K562 (cell line): ENCODE data around the gene RCHY1. TPM values are rescaled to one million over a fixed set of nuclear protein-coding genes. Genes with fewer than 3 reads are reported as not detected.
"Not testable (repeated sequence)": the region's sequence is repeated elsewhere in the genome, so short reads cannot be mapped to it uniquely, and the experiment has no call there.

Experiments used
- ATAC-seq: fragments of 200-7000 bp; cut with Tn5 transposase; 3 replicates; pipeline ENCODE4 v1.9.1; 2020; ENCODE audit warnings: moderate library complexity
- BruUV-seq: library from RNA; stranded (reverse); fragments of 400-500 nt; replicated peaks from 2 replicates; lab custom pipeline; 2021; lab: Mats Ljungman, UMichigan
- CTCF ChIA-PET: fragments of 300-600 bp; formaldehyde crosslinking; extraction: SDS; loops from one replicate; lab custom pipeline; 2021; ENCODE audit warnings: low intra/inter-chr PET ratio; lab: Yijun Ruan, JAX
- POLR2A ChIA-PET: fragments of 300-600, 350-650 bp; sonication (Branson Sonifier 250); formaldehyde crosslinking; extraction: SDS; loops from one replicate; lab custom pipeline; 2021; ENCODE audit warnings: antibody characterized with exemption, inconsistent platforms; lab: Yijun Ruan, JAX
- DNase-seq, 4 experiments: peaks; one replicate each; pipeline versions ENCODE4 v3.0.0 to v3.0.0-alpha.2; 2011 to 2018; ENCODE audit warnings: low spot score in 3 of 4, mixed read lengths in 3 of 4; ENCODE audit errors: extremely low read depth in 1 of 4
- FAIRE-seq: peaks from 2 replicates; lab custom pipeline; 2011; peaks lifted over from hg19 to GRCh38; lab: Jason Lieb, UNC
- H2AFZ ChIP-seq: 2 replicates; pipeline ENCODE4 v1.6.0; 2011; ENCODE audit warnings: low read depth, low read length, control low read depth, inconsistent platforms
- H3K27ac ChIP-seq: fragments of 200-600 bp; 3 replicates; pipeline ENCODE4 v1.8.0; 2011; ENCODE audit warnings: low read depth, mild to moderate bottlenecking, control low read depth, inconsistent platforms, low read length, moderate library complexity, mixed read lengths; ENCODE audit errors: extremely low read depth
- H3K27me3 ChIP-seq, 2 experiments: fragments of 300-600 bp in 1 of 2; 2 replicates in 1 of 2; 3 replicates in 1 of 2; pipeline versions ENCODE4 v1.6.0 to v1.8.0; 2011; ENCODE audit warnings: inconsistent platforms in 2 of 2, low read length in 2 of 2, mild to moderate bottlenecking in 1 of 2, mixed read lengths in 1 of 2, moderate library complexity in 1 of 2; ENCODE audit not compliant: control insufficient read depth in 2 of 2, insufficient read depth in 2 of 2
- H3K36me3 ChIP-seq: fragments of 300-600 bp; 3 replicates; pipeline ENCODE4 v1.8.0; 2011; ENCODE audit warnings: mild to moderate bottlenecking, low read length, inconsistent platforms; ENCODE audit not compliant: control insufficient read depth, insufficient read depth
- H3K4me1 ChIP-seq, 2 experiments: fragments of 200-600 bp in 1 of 2; replicated peaks in 1 of 2; 2 replicates in 1 of 2; 3 replicates in 1 of 2; pipeline versions ENCODE4 v1.5.1 to v1.8.0; 2011; ENCODE audit warnings: inconsistent platforms in 2 of 2, low read length in 2 of 2, mild to moderate bottlenecking in 1 of 2, mixed read lengths in 1 of 2, moderate library complexity in 1 of 2; ENCODE audit not compliant: control insufficient read depth in 2 of 2, insufficient read depth in 2 of 2
- H3K4me2 ChIP-seq: 2 replicates; pipeline ENCODE4 v1.6.1; 2011; ENCODE audit warnings: low read length, control low read depth, inconsistent platforms, mixed read lengths; ENCODE audit not compliant: insufficient read depth
- H3K4me3 ChIP-seq: fragments of 200-600 bp; sonication (generic), shearing (Covaris generic); 2 replicates; pipeline ENCODE4 v1.5.1; 2016; ENCODE audit warnings: control low read depth, inconsistent platforms
- H3K79me2 ChIP-seq: fragments of 200-600 bp; 3 replicates; pipeline ENCODE4 v1.8.0; 2011; ENCODE audit warnings: low read length, inconsistent platforms; ENCODE audit not compliant: control insufficient read depth, insufficient read depth
- H3K9ac ChIP-seq, 2 experiments: 2 replicates each; pipeline versions ENCODE4 v1.6.0 to v1.6.1; 2011; ENCODE audit warnings: low read depth in 2 of 2, low read length in 2 of 2, control low read depth in 1 of 2, inconsistent platforms in 1 of 2, mild to moderate bottlenecking in 1 of 2, mixed read lengths in 1 of 2; ENCODE audit not compliant: insufficient read depth in 1 of 2
- H3K9me1 ChIP-seq: one replicate; pipeline ENCODE4 v1.6.0; 2011; ENCODE audit warnings: inconsistent platforms, mild to moderate bottlenecking, low read length, moderate library complexity; ENCODE audit not compliant: control insufficient read depth, insufficient read depth
- H3K9me3 ChIP-seq: replicated peaks from 2 replicates; pipeline ENCODE4 v1.5.1; 2011; ENCODE audit warnings: low read depth, low read length, inconsistent platforms; ENCODE audit not compliant: control insufficient read depth, insufficient read depth
- H4K20me1 ChIP-seq: replicated peaks from 2 replicates; pipeline ENCODE4 v1.6.1; 2011; ENCODE audit warnings: low read length, inconsistent platforms, mixed read lengths; ENCODE audit not compliant: control insufficient read depth, insufficient read depth
- C11orf30 ChIP-seq: fragments of 450-650 bp; IDR thresholded peaks from 2 replicates; pipeline ENCODE4 v1.6.1; 2016; ENCODE audit warnings: low read depth, mild to moderate bottlenecking
- EGR1 ChIP-seq: fragments of 450-650 bp; conservative IDR thresholded peaks from 2 replicates; pipeline ENCODE4 v1.6.1; 2017; ENCODE audit warnings: mild to moderate bottlenecking
- MAFF ChIP-seq: IDR thresholded peaks from 2 replicates; pipeline ENCODE4 v1.6.1; 2012; ENCODE audit warnings: low read length, improper control_type of control experiment
- MAFK ChIP-seq: IDR thresholded peaks from 2 replicates; pipeline ENCODE4 v1.6.1; 2011; ENCODE audit warnings: low read length, improper control_type of control experiment
- NCOA6 ChIP-seq: fragments of 450-650 bp; IDR thresholded peaks from 2 replicates; pipeline ENCODE4 v1.6.1; 2017; ENCODE audit warnings: mild to moderate bottlenecking
- NFIC ChIP-seq: fragments of 450-650 bp; IDR thresholded peaks from 2 replicates; pipeline ENCODE4 v1.6.1; 2017; ENCODE audit warnings: mild to moderate bottlenecking, inconsistent platforms
- ZBTB5 ChIP-seq: fragments of 450-650 bp; IDR thresholded peaks from 2 replicates; pipeline ENCODE4 v1.6.1; 2017; ENCODE audit warnings: antibody characterized with exemption
- ZNF316 ChIP-seq: fragments of 450-650 bp; IDR thresholded peaks from 2 replicates; pipeline ENCODE4 v1.6.1; 2016
- ZNF696 ChIP-seq: fragments of 250-450 bp; sonication (Bioruptor Pico); conservative IDR thresholded peaks from 2 replicates; pipeline ENCODE4 v1.4.0; 2020; ENCODE audit warnings: mild to moderate bottlenecking, moderate library complexity
- WGBS: fragments of 100-300 bp; shearing (Covaris generic); methylation state at CpG from one replicate; pipeline ENCODE4 v1.1.6; 2016; ENCODE audit warnings: low coverage, mixed read lengths; ENCODE audit not compliant: insufficient coverage; ENCODE audit errors: missing lambda C conversion rate; 5-methylcytosine and 5-hydroxymethylcytosine counted together
- in situ Hi-C: fragments of 300-500 bp; cut with MboI; formaldehyde crosslinking; loops from 4 replicates; pipeline ENCODE4 v1.15.0; 2018; ENCODE audit warnings: inconsistent platforms, mixed read lengths
- intact Hi-C: fragments of 100-400 bp; cut with micrococcal nuclease; formaldehyde crosslinking; loops from 2 replicates; pipeline ENCODE4 v1.14.2; 2022
- polyA plus RNA-seq, 8 experiments: library from polyadenylated mRNA; depleted of rRNA in 4 of 8; stranded (reverse) in 5 of 8; unstranded in 3 of 8; fragments of >200 nt; fragmentation: Nextera tagmentation in 2 of 8; fragmentation: Illumina TruSeq in 1 of 8; extraction: Ambion mirVana in 2 of 8; extraction: Trizol in 1 of 8; gene quantifications; 2 replicates each; pipeline versions ENCODE4 v1.2.1 to v1.2.3, GENCODE V29; 2011 to 2014; ENCODE audit warnings: inconsistent platforms in 1 of 8, missing spikeins in 1 of 8
- total RNA-seq, 7 experiments: library from RNA; depleted of rRNA in 6 of 7; stranded (reverse); fragments of >200 nt in 6 of 7; fragmentation: Illumina TruSeq in 2 of 7; extraction: Trizol in 2 of 7; gene quantifications; 2 replicates each; pipeline versions ENCODE4 v1.2.1 to v1.2.3, GENCODE V29; 2011 to 2021; ENCODE audit warnings: low replicate concordance in 1 of 7

Gene RCHY1
- total and polyA plus RNA-seq, 9 of the 15 experiments (the other 6 are each of a cell fraction or from before 2014, with no cell fraction given): 27.3 to 85.1 (median 45.9) TPM

- TF ChIP-seq ZNF696 (CRISPR knock-in tag): no peak
- TF ChIP-seq, all 486 proteins: peak for 0
These were observed 10.9 kb upstream of the RCHY1 start (continued) for GRCh38 chr4:75525086-75525485.

- peak; percentile 65 for TF ChIP-seq NFIC
- FAIRE-seq, H2AFZ ChIP-seq, intact Hi-C loops, H3K4me1 ChIP-seq, H4K20me1 ChIP-seq, in situ Hi-C loops, H3K4me3 ChIP-seq, H3K9me3 ChIP-seq, H3K4me2 ChIP-seq, CTCF ChIA-PET, H3K9ac ChIP-seq, POLR2A ChIA-PET, H3K9me1 ChIP-seq, H3K27me3 ChIP-seq, BruUV-seq, DNase-seq, H3K27ac ChIP-seq, ATAC-seq: not testable (repeated sequence)
- Histone ChIP-seq H3K36me3 (peaks cover 45% of the 10 kb centered on the region), H3K79me2 (peaks cover 17% of the 10 kb centered on the region)
- whole genome bisulfite sequencing: 77% methylated on average over 2 of the region's 7 CpGs
These were observed 5.2 kb upstream of the RCHY1 start for GRCh38 chr4:75519452-75519851.

GRCh38 chr4:75516144-75516543 is 1.9 kb upstream of the RCHY1 start:
- no peak for ATAC-seq
- Histone ChIP-seq H3K79me2 (peaks cover 46% of the 10 kb centered on the region), H3K9ac (no peak overlapping the region), H3K36me3 (peaks cover 27% of the 10 kb centered on the region), H3K4me2 (no peak overlapping the region), H3K27me3 (no peaks in the 10 kb centered on the region), H3K4me1 (peaks cover 0 to 16% of the 10 kb centered on the region in 2 experiments; a peak in 4 of 5 replicates), H3K9me1 (no peaks in the 10 kb centered on the region), H2AFZ (no peak overlapping the region), H4K20me1 (peaks cover 10% of the 10 kb centered on the region; the same call in 1 of the 2 replicates), H3K4me3 (no peak overlapping the region), H3K27ac (no peak overlapping the region), H3K9me3 (no peaks in the 10 kb centered on the region)
- no peak for DNase-seq
- 78% methylated on average over 1 of the region's 1 CpG for WGBS
- BruUV-seq: no TSS peak
- FAIRE-seq: no peak
- TF ChIP-seq C11orf30 (0 out of 2 replicates have a peak, but pooled peaks have one; percentile 37), ZNF316 (peak; percentile 70), NCOA6 (no peak), MAFK (peak; percentile 64), ZBTB5 (no peak), EGR1 (no peak), MAFF (peak; percentile 37; the same call in 1 of the 2 replicates)
- CTCF ChIA-PET: no interaction called here
- intact Hi-C loops (no loop called here), in situ Hi-C loops (no loop called here)
- POLR2A ChIA-PET: interaction anchor here (0.7 to 1.1 kb wide), 4 partner anchors 11 to 39 kb away, joined by 3 to 4 read pairs (median 4); partner anchors contain the start of gene ODAPH
